ENCODE data around the gene RAB38.

The RAB38 gene

GRCh38 chr11:88179971-88180629 is 4.9 kb upstream of the RAB38 start:
- H3K27ac ChIP-seq = no peak overlapping the region
- H3K36me3 ChIP-seq (ENCODE audit: insufficient read depth, low read length) = no peaks in the 10 kb centered on the region
- H3K4me3 ChIP-seq = no peak overlapping the region
- TF ChIP-seq EZH2 (IDR thresholded peaks at IDR 0.05) (no peak), POLR2AphosphoS5 (IDR thresholded peaks at IDR 0.05; ENCODE audit: borderline replicate concordance, low read depth, low read length) (no peak), FOXP2 (optimal IDR thresholded peaks at IDR 0.05; ENCODE audit: control extremely low read depth, extremely low read length, insufficient read depth) (no peak)
- no peak for DNase-seq (ENCODE audit: low read depth, low spot score)
- H3K9ac ChIP-seq (ENCODE audit: insufficient read length) = no peak overlapping the region
- no peaks in the 10 kb centered on the region for H3K9me3 ChIP-seq (ENCODE audit: low read depth, low read length)

- no peak for DNase-seq (ENCODE audit: low read depth, low spot score)
- Histone ChIP-seq H3K27ac (no peak overlapping the region), H3K9me3 (ENCODE audit: low read depth, low read length) (no peaks in the 10 kb centered on the region), H3K4me3 (no peak overlapping the region), H3K36me3 (ENCODE audit: insufficient read depth, low read length) (no peaks in the 10 kb centered on the region), H3K9ac (ENCODE audit: insufficient read length) (no peak overlapping the region)
- TF ChIP-seq POLR2AphosphoS5 (IDR thresholded peaks at IDR 0.05; ENCODE audit: borderline replicate concordance, low read depth, low read length) = no peak
- TF ChIP-seq FOXP2 (optimal IDR thresholded peaks at IDR 0.05; ENCODE audit: control extremely low read depth, extremely low read length, insufficient read depth) = no peak
- no peak for TF ChIP-seq EZH2 (IDR thresholded peaks at IDR 0.05)
Measured at GRCh38 chr11:88179141-88179540, 3.9 kb upstream of the RAB38 start.

GRCh38 chr11:88178191-88178590 is 2.9 kb upstream of the RAB38 start:
- no peak for DNase-seq (ENCODE audit: low read depth, low spot score)
- Histone ChIP-seq H3K9ac (ENCODE audit: insufficient read length) (no peak overlapping the region), H3K9me3 (ENCODE audit: low read depth, low read length) (no peaks in the 10 kb centered on the region), H3K4me3 (no peak overlapping the region), H3K36me3 (ENCODE audit: insufficient read depth, low read length) (no peaks in the 10 kb centered on the region), H3K27ac (no peak overlapping the region)
- no peak for TF ChIP-seq FOXP2 (optimal IDR thresholded peaks at IDR 0.05; ENCODE audit: control extremely low read depth, extremely low read length, insufficient read depth)
- TF ChIP-seq EZH2 (IDR thresholded peaks at IDR 0.05) = no peak
- no peak for TF ChIP-seq POLR2AphosphoS5 (IDR thresholded peaks at IDR 0.05; ENCODE audit: borderline replicate concordance, low read depth, low read length)

- no peak overlapping the region for H3K4me3 ChIP-seq
- no peak for TF ChIP-seq FOXP2 (optimal IDR thresholded peaks at IDR 0.05; ENCODE audit: control extremely low read depth, extremely low read length, insufficient read depth)
- TF ChIP-seq EZH2 (IDR thresholded peaks at IDR 0.05) = no peak
- no peak for TF ChIP-seq POLR2AphosphoS5 (IDR thresholded peaks at IDR 0.05; ENCODE audit: borderline replicate concordance, low read depth, low read length)
- no peak overlapping the region for H3K27ac ChIP-seq
- no peaks in the 10 kb centered on the region for H3K9me3 ChIP-seq (ENCODE audit: low read depth, low read length)
- no peaks in the 10 kb centered on the region for H3K36me3 ChIP-seq (ENCODE audit: insufficient read depth, low read length)
- DNase-seq (ENCODE audit: low read depth, low spot score) = no peak
- H3K9ac ChIP-seq (ENCODE audit: insufficient read length) = no peak overlapping the region
Measured at GRCh38 chr11:88175569-88176075, 379 bp upstream of the RAB38 start.

GRCh38 chr11:88173956-88174355 is 1.3 kb downstream of the RAB38 start:
- H3K9ac ChIP-seq (ENCODE audit: insufficient read length) = no peak overlapping the region
- H3K27ac ChIP-seq = no peak overlapping the region
- no peak for TF ChIP-seq EZH2 (IDR thresholded peaks at IDR 0.05)
- DNase-seq (ENCODE audit: low read depth, low spot score) = no peak
- H3K9me3 ChIP-seq (ENCODE audit: low read depth, low read length) = no peaks in the 10 kb centered on the region
- no peaks in the 10 kb centered on the region for H3K36me3 ChIP-seq (ENCODE audit: insufficient read depth, low read length)
- H3K4me3 ChIP-seq = no peak overlapping the region

- no peak overlapping the region for H3K9ac ChIP-seq (ENCODE audit: insufficient read length)
- H3K36me3 ChIP-seq (ENCODE audit: insufficient read depth, low read length) = no peaks in the 10 kb centered on the region
- no peak for DNase-seq (ENCODE audit: low read depth, low spot score)
- TF ChIP-seq FOXP2 (optimal IDR thresholded peaks at IDR 0.05; ENCODE audit: control extremely low read depth, extremely low read length, insufficient read depth) (no peak), EZH2 (IDR thresholded peaks at IDR 0.05) (no peak), POLR2AphosphoS5 (IDR thresholded peaks at IDR 0.05; ENCODE audit: borderline replicate concordance, low read depth, low read length) (no peak)
- no peak overlapping the region for H3K27ac ChIP-seq
- no peaks in the 10 kb centered on the region for H3K9me3 ChIP-seq (ENCODE audit: low read depth, low read length)
- no peak overlapping the region for H3K4me3 ChIP-seq
Measured at GRCh38 chr11:88171982-88172381, 3.3 kb downstream of the RAB38 start.

- H3K9ac ChIP-seq (ENCODE audit: insufficient read length) = no peak overlapping the region
- no peak overlapping the region for H3K27ac ChIP-seq
- H3K4me3 ChIP-seq = no peak overlapping the region
- no peak for DNase-seq (ENCODE audit: low read depth, low spot score)
- no peaks in the 10 kb centered on the region for H3K36me3 ChIP-seq (ENCODE audit: insufficient read depth, low read length)
- no peaks in the 10 kb centered on the region for H3K9me3 ChIP-seq (ENCODE audit: low read depth, low read length)
- TF ChIP-seq POLR2AphosphoS5 (IDR thresholded peaks at IDR 0.05; ENCODE audit: borderline replicate concordance, low read depth, low read length) = no peak
- TF ChIP-seq FOXP2 (optimal IDR thresholded peaks at IDR 0.05; ENCODE audit: control extremely low read depth, extremely low read length, insufficient read depth) = no peak
- TF ChIP-seq EZH2 (IDR thresholded peaks at IDR 0.05) = no peak
Measured at GRCh38 chr11:88170673-88171072, 4.6 kb downstream of the RAB38 start.

- Histone ChIP-seq H3K9me3 (ENCODE audit: low read depth, low read length) (no peaks in the 10 kb centered on the region), H3K36me3 (ENCODE audit: insufficient read depth, low read length) (no peaks in the 10 kb centered on the region), H3K4me3 (no peak overlapping the region), H3K27ac (no peak overlapping the region), H3K9ac (ENCODE audit: insufficient read length) (no peak overlapping the region)
- no peak for DNase-seq (ENCODE audit: low read depth, low spot score)
- no peak for TF ChIP-seq FOXP2 (optimal IDR thresholded peaks at IDR 0.05; ENCODE audit: control extremely low read depth, extremely low read length, insufficient read depth)
- no peak for TF ChIP-seq POLR2AphosphoS5 (IDR thresholded peaks at IDR 0.05; ENCODE audit: borderline replicate concordance, low read depth, low read length)
- TF ChIP-seq EZH2 (IDR thresholded peaks at IDR 0.05) = no peak
Measured at GRCh38 chr11:88169881-88170280, 5.4 kb downstream of the RAB38 start.

GRCh38 chr11:88169471-88169870 is 5.8 kb downstream of the RAB38 start:
- no peak for TF ChIP-seq EZH2 (IDR thresholded peaks at IDR 0.05)
- TF ChIP-seq FOXP2 (optimal IDR thresholded peaks at IDR 0.05; ENCODE audit: control extremely low read depth, extremely low read length, insufficient read depth) = no peak
- TF ChIP-seq POLR2AphosphoS5 (IDR thresholded peaks at IDR 0.05; ENCODE audit: borderline replicate concordance, low read depth, low read length) = no peak
- no peak overlapping the region for H3K27ac ChIP-seq
- H3K4me3 ChIP-seq = no peak overlapping the region
- no peaks in the 10 kb centered on the region for H3K36me3 ChIP-seq (ENCODE audit: insufficient read depth, low read length)
- no peak for DNase-seq (ENCODE audit: low read depth, low spot score)
- no peaks in the 10 kb centered on the region for H3K9me3 ChIP-seq (ENCODE audit: low read depth, low read length)
- H3K9ac ChIP-seq (ENCODE audit: insufficient read length) = no peak overlapping the region

Measured in SK-N-MC (cell line).